B cell (primary cell): ENCODE measurements around the gene CACNA2D4. TPM values are rescaled to one million over a fixed set of nuclear protein-coding genes. Genes with fewer than 3 reads are reported as not detected.

Source experiments
- ATAC-seq: fragments of 200-7000 bp; cut with Tn5 transposase; one replicate; pipeline ENCODE4 v1.10.0; 2021; ENCODE audit warnings: low read depth, mild to moderate bottlenecking, moderate number of reproducible peaks, moderate library complexity
- CTCF ChIA-PET: fragments of 350-600 bp; sonication (Branson Sonifier 250); formaldehyde crosslinking; loops from one replicate; lab custom pipeline; 2021; ENCODE audit warnings: antibody characterized with exemption, inconsistent platforms; lab: Charles Lee
- POLR2A ChIA-PET: fragments of 350-600 bp; sonication (Branson Sonifier 250); formaldehyde crosslinking; loops from one replicate; lab custom pipeline; 2021; ENCODE audit warnings: antibody characterized with exemption; lab: Charles Lee
- DNase-seq: peaks from one replicate; pipeline ENCODE4 v3.0.0; 2013
- H2AFZ ChIP-seq: 2 replicates; pipeline ENCODE4 v1.6.1; 2012; ENCODE audit warnings: mild to moderate bottlenecking, low read depth, low read length; ENCODE audit not compliant: insufficient read depth, poor library complexity, severe bottlenecking
- H3K27ac ChIP-seq, 2 donors: 1 replicate in 1 of 2; 2 replicates in 1 of 2; pipeline ENCODE4 v1.5.1; 2012 to 2013; ENCODE audit warnings: low read length in 2 of 2, mild to moderate bottlenecking in 2 of 2, moderate library complexity in 1 of 2
- H3K27me3 ChIP-seq, 4 experiments: fragments of 200-600 bp in 1 of 4; sonication (generic) in 1 of 4; replicated peaks in 1 of 4; 1 replicate in 2 of 4; 2 replicates in 2 of 4; pipeline versions ENCODE4 v1.6.1 to v1.7.0; 2013 to 2016; ENCODE audit warnings: low read length in 3 of 4, mild to moderate bottlenecking in 2 of 4, mixed read lengths in 1 of 4, moderate library complexity in 1 of 4; ENCODE audit not compliant: insufficient read depth in 4 of 4, control insufficient read depth in 3 of 4; ENCODE audit errors: control extremely low read depth in 1 of 4
- H3K36me3 ChIP-seq, 2 experiments: replicated peaks in 1 of 2; 1 replicate in 1 of 2; 2 replicates in 1 of 2; pipeline versions ENCODE4 v1.6.1 to v1.7.1; 2013; ENCODE audit warnings: low read length in 1 of 2; ENCODE audit not compliant: insufficient read depth in 2 of 2, control insufficient read depth in 1 of 2; ENCODE audit errors: control extremely low read depth in 1 of 2, extremely low read depth in 1 of 2
- H3K4me1 ChIP-seq, 2 donors: fragments of 200-600 bp in 1 of 2; sonication (generic) in 1 of 2; 1 replicate in 1 of 2; 2 replicates in 1 of 2; pipeline versions ENCODE4 v1.5.1 to v1.6.1; 2013 to 2017; ENCODE audit warnings: low read length in 2 of 2; ENCODE audit not compliant: control insufficient read depth in 2 of 2, insufficient read depth in 2 of 2
- H3K4me2 ChIP-seq: replicated peaks from 2 replicates; pipeline ENCODE3; 2012; ENCODE audit warnings: mild to moderate bottlenecking, low read depth, low read length; ENCODE audit not compliant: poor library complexity, severe bottlenecking
- H3K4me3 ChIP-seq, 5 experiments: fragments of 200-600 bp in 1 of 5; sonication (generic) in 1 of 5; 1 replicate in 3 of 5; 2 replicates in 2 of 5; pipeline versions ENCODE4 v1.5.1 to v1.7.0; 2011 to 2016; ENCODE audit warnings: low read length in 4 of 5, mild to moderate bottlenecking in 4 of 5, low read depth in 2 of 5, control low read depth in 1 of 5, moderate library complexity in 1 of 5; ENCODE audit not compliant: insufficient read depth in 1 of 5; ENCODE audit errors: control extremely low read depth in 1 of 5, extremely low read depth in 1 of 5
- H3K79me2 ChIP-seq: fragments of 200-600 bp; sonication (generic); one replicate; pipeline ENCODE4 v1.6.0; 2016; ENCODE audit warnings: low read length; ENCODE audit not compliant: control insufficient read depth, insufficient read depth
- H3K9ac ChIP-seq: fragments of 200-600 bp; sonication (generic); 2 replicates; pipeline ENCODE4 v1.6.1; 2017; ENCODE audit warnings: mild to moderate bottlenecking, low read length, moderate library complexity
- H3K9me3 ChIP-seq, 3 donors: one replicate each; pipeline versions ENCODE4 v1.6.1 to v1.7.1; 2013; ENCODE audit warnings: low read length in 2 of 3; ENCODE audit not compliant: control insufficient read depth in 2 of 3, insufficient read depth in 1 of 3; ENCODE audit errors: control extremely low read depth in 1 of 3
- H4K20me1 ChIP-seq: 2 replicates; pipeline ENCODE4 v1.6.0; 2012; ENCODE audit warnings: mild to moderate bottlenecking, low read length; ENCODE audit not compliant: insufficient read depth, control insufficient read depth, poor library complexity, severe bottlenecking
- H3K27ac Mint-ChIP-seq: one replicate; pipeline ENCODE4 v1.8.0; 2021; ENCODE audit warnings: mixed read lengths
- H3K27me3 Mint-ChIP-seq: one replicate; pipeline ENCODE4 v1.8.0; 2021; ENCODE audit warnings: mixed read lengths
- H3K4me1 Mint-ChIP-seq: one replicate; pipeline ENCODE4 v1.8.0; 2021; ENCODE audit warnings: mixed read lengths
- H3K4me3 Mint-ChIP-seq: one replicate; pipeline ENCODE4 v1.8.0; 2021; ENCODE audit warnings: mixed read lengths
- H3K9me3 Mint-ChIP-seq: one replicate; pipeline ENCODE4 v1.8.0; 2022; ENCODE audit warnings: mixed read lengths; ENCODE audit not compliant: insufficient read depth
- EZH2 ChIP-seq: IDR thresholded peaks from 2 replicates; pipeline ENCODE4 v1.6.1; 2012; ENCODE audit warnings: borderline replicate concordance, low read depth, mild to moderate bottlenecking, moderate library complexity, low read length; ENCODE audit not compliant: insufficient read depth, poor library complexity, severe bottlenecking
- WGBS: methylation state at CpG from one replicate; pipeline ENCODE4 v1.1.5; 2013; ENCODE audit warnings: missing lambda C conversion rate; ENCODE audit not compliant: insufficient coverage; 5-methylcytosine and 5-hydroxymethylcytosine counted together
- intact Hi-C: fragments of 100-400 bp; cut with micrococcal nuclease; formaldehyde crosslinking; loops from one replicate; pipeline ENCODE4 v1.10.0; 2022
- polyA plus RNA-seq: library from polyadenylated mRNA; depleted of rRNA; stranded (reverse); fragments of >200 nt; gene quantifications from 2 replicates; pipeline ENCODE4 v1.2.3, GENCODE V29; 2012
- total RNA-seq, 2 donors: library from RNA; stranded (reverse); fragments of 120-200 nt in 1 of 2; gene quantifications; 1 replicate in 1 of 2; 2 replicates in 1 of 2; pipeline versions ENCODE4 v1.2.3 to v1.2.4, GENCODE V29; 2013 to 2022
- TF ChIP-seq, protein P1 (sequence below): fragments of 200-600 bp; IDR thresholded peaks from one replicate; pipeline ENCODE4 v1.8.0; 2022; ENCODE audit warnings: antibody characterized with exemption, mild to moderate bottlenecking

CACNA2D4 gene
- total and polyA plus RNA-seq, 2 donors (not counting 1 experiment from before 2014, with no cell fraction given), result 6.0 to 7.4 TPM

DNA sequence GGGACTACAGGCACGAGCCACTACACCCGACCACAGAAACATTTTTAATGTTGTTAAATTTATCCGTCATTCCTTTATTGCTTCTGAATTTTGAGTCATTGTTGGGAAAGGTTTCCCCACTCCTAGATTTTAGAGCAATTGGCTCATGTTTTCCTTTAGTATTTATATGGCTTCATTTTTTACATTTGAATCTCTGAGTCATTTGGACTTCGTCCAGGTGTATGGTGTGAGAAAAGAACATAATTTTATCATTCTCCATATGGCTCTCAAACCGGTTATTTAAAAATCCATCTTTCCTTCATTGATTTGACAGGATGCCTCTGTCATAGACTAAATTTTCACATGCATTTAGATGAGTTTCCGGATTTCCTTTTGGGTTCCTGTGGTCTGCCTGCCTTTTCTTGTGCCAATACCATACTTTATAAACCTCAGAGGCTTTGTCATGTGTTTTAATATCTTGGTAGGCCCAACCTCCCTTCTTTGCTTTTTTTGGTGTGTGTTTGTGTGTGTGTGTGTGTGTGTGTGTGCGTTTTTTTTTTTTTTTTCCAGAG is 67.2 kb downstream of the CACNA2D4 start:
- Histone ChIP-seq H3K27me3 (no peaks in the 10 kb centered on the region), H3K9ac (no peak overlapping the region), H3K79me2 (no peaks in the 10 kb centered on the region), H3K9me3 (peaks cover 0 to 23% (median 13%) of the 10 kb centered on the region in 3 donors), H2AFZ (no peak overlapping the region), H4K20me1 (no peaks in the 10 kb centered on the region), H3K36me3 (no peaks in the 10 kb centered on the region), H3K4me3 (no peak overlapping the region), H3K4me1 (no peaks in the 10 kb centered on the region), H3K4me2 (no peak overlapping the region), H3K27ac (no peak overlapping the region)
- CTCF ChIA-PET, result no interaction called here
- Mint-ChIP-seq H3K4me1 (no peaks in the 10 kb centered on the region), H3K4me3 (no peak overlapping the region), H3K9me3 (no peaks in the 10 kb centered on the region), H3K27ac (no peak overlapping the region), H3K27me3 (no peaks in the 10 kb centered on the region)
- WGBS, result no CpG with 5 or more reads among the region's 7 CpGs
- POLR2A ChIA-PET, result no interaction called here
- DNase-seq, result no peak
- intact Hi-C loops, result no loop called here
- ATAC-seq, result no peak
- TF ChIP-seq, protein P1, sequence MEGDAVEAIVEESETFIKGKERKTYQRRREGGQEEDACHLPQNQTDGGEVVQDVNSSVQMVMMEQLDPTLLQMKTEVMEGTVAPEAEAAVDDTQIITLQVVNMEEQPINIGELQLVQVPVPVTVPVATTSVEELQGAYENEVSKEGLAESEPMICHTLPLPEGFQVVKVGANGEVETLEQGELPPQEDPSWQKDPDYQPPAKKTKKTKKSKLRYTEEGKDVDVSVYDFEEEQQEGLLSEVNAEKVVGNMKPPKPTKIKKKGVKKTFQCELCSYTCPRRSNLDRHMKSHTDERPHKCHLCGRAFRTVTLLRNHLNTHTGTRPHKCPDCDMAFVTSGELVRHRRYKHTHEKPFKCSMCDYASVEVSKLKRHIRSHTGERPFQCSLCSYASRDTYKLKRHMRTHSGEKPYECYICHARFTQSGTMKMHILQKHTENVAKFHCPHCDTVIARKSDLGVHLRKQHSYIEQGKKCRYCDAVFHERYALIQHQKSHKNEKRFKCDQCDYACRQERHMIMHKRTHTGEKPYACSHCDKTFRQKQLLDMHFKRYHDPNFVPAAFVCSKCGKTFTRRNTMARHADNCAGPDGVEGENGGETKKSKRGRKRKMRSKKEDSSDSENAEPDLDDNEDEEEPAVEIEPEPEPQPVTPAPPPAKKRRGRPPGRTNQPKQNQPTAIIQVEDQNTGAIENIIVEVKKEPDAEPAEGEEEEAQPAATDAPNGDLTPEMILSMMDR, result no peak
- no peak for TF ChIP-seq EZH2

DNA sequence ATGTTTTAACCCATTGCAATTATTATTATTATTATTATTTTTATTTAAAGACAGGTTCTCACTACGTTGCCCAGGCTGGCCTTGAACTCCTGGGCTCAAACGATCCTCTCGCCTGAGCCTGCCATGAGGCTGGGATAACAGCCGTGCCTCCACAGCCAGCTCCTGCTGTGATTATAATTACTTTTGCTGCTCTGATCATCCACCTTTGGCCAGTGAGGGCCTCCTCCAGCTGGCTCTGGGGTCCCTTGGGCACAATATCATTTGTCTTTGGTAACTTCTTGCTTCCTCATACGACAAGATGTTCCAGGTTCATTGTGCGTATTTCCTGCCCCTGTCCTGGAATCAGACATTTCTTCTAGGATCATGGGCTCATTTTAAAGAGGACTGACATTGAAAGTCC is 69.7 kb downstream of the CACNA2D4 start:
- H3K79me2 ChIP-seq, result no peaks in the 10 kb centered on the region
- intact Hi-C loops, result no loop called here
- no peaks in the 10 kb centered on the region for H3K27me3 ChIP-seq
- ATAC-seq, result no peak
- H4K20me1 ChIP-seq, result no peaks in the 10 kb centered on the region
- no peaks in the 10 kb centered on the region for H3K36me3 ChIP-seq
- ChIA-PET POLR2A (no interaction called here), CTCF (no interaction called here)
- WGBS, result 98% methylated on average over 4 of the region's 6 CpGs
- H3K4me1 Mint-ChIP-seq, result peaks cover 6% of the 10 kb centered on the region
- H3K27ac ChIP-seq, result no peak overlapping the region
- TF ChIP-seq EZH2, result no peak
- TF ChIP-seq, protein P1, result no peak
- H3K4me1 ChIP-seq, result no peaks in the 10 kb centered on the region
- no peak overlapping the region for H3K4me2 ChIP-seq
- H3K9me3 Mint-ChIP-seq, result no peaks in the 10 kb centered on the region
- H3K9ac ChIP-seq, result no peak overlapping the region
- no peak for DNase-seq
- H3K4me3 ChIP-seq, result no peak overlapping the region
- peaks cover 3% of the 10 kb centered on the region for H3K27me3 Mint-ChIP-seq
- no peak overlapping the region for H3K4me3 Mint-ChIP-seq
- no peak overlapping the region for H2AFZ ChIP-seq
- no peak overlapping the region for H3K27ac Mint-ChIP-seq
- H3K9me3 ChIP-seq, result peaks cover 0 to 4% (median 0%) of the 10 kb centered on the region in 3 donors
